Measurements from ENCODE around the gene LRCH4.

GRCh38 chr7:100573691-100574361, 12.1 kb downstream of the LRCH4 start, which contains the start of gene SAP25:
- no peak for TF ChIP-seq CTCF (IDR thresholded peaks at IDR 0.05; ENCODE audit: low read depth, low read length)
- TF ChIP-seq, protein P1, sequence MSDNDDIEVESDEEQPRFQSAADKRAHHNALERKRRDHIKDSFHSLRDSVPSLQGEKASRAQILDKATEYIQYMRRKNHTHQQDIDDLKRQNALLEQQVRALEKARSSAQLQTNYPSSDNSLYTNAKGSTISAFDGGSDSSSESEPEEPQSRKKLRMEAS (IDR thresholded peaks at IDR 0.05; ENCODE audit: low read depth, low read length) = no peak
- no peak for TF ChIP-seq POLR2A (IDR thresholded peaks at IDR 0.05; ENCODE audit: extremely low read depth, insufficient read length)
- no peak for TF ChIP-seq MYC (IDR thresholded peaks at IDR 0.05; ENCODE audit: low read depth, low read length)
